ENCODE data around the gene SMAD6.

SMAD6 gene

GRCh38 chr15:66713843-66714508 is 11.9 kb downstream of the SMAD6 start:
- Mint-ChIP-seq H3K27ac (peak overlapping the region; percentile 92), H3K4me3 (peak overlapping the region; percentile 28), H3K4me1 (peaks cover 89% of the 10 kb centered on the region), H3K36me3 (ENCODE audit: low read depth) (peaks cover 47% of the 10 kb centered on the region), H3K27me3 (ENCODE audit: low read depth, poor library complexity) (peaks cover 2% of the 10 kb centered on the region), H3K9me3 (no peaks in the 10 kb centered on the region)
- DNase-seq = no peak
- TF ChIP-seq, protein P1, sequence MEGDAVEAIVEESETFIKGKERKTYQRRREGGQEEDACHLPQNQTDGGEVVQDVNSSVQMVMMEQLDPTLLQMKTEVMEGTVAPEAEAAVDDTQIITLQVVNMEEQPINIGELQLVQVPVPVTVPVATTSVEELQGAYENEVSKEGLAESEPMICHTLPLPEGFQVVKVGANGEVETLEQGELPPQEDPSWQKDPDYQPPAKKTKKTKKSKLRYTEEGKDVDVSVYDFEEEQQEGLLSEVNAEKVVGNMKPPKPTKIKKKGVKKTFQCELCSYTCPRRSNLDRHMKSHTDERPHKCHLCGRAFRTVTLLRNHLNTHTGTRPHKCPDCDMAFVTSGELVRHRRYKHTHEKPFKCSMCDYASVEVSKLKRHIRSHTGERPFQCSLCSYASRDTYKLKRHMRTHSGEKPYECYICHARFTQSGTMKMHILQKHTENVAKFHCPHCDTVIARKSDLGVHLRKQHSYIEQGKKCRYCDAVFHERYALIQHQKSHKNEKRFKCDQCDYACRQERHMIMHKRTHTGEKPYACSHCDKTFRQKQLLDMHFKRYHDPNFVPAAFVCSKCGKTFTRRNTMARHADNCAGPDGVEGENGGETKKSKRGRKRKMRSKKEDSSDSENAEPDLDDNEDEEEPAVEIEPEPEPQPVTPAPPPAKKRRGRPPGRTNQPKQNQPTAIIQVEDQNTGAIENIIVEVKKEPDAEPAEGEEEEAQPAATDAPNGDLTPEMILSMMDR (IDR thresholded peaks at IDR 0.05) = no peak

- Mint-ChIP-seq H3K9me3 (no peaks in the 10 kb centered on the region), H3K4me1 (peaks cover 91% of the 10 kb centered on the region), H3K27ac (peak overlapping the region; percentile 92), H3K27me3 (ENCODE audit: low read depth, poor library complexity) (peaks cover 2% of the 10 kb centered on the region), H3K4me3 (no peak overlapping the region), H3K36me3 (ENCODE audit: low read depth) (peaks cover 42% of the 10 kb centered on the region)
- no peak for DNase-seq
- TF ChIP-seq, protein P1 (IDR thresholded peaks at IDR 0.05) = no peak
Observed at GRCh38 chr15:66714543-66714981, 12.5 kb downstream of the SMAD6 start.

DNA sequence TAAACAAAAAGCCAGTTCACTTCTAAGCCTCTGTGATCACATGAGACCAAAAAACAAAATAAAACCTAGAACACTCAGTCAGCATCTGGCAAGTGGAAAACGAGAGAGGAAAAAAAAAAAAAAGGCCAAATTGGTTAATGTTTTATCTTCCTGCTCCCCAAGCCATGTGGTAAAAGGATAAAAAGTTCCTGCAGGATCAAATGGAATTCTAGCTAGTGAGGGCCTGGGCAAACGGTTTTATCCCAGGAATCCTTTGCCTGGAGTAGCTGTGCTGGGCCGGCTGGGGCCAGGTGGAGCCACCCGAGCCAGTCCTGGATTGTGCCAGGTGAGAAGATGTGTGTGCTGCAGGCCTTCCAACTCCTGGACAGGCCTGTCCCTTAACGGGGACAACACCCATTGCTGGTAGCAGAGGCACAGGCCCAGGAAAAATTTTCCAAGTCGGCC is 13.2 kb downstream of the SMAD6 start:
- Mint-ChIP-seq H3K4me3 (peak overlapping the region; percentile 69), H3K4me1 (peaks cover 88% of the 10 kb centered on the region), H3K27ac (peak overlapping the region; percentile 76), H3K36me3 (ENCODE audit: low read depth) (peaks cover 39% of the 10 kb centered on the region), H3K9me3 (no peaks in the 10 kb centered on the region), H3K27me3 (ENCODE audit: low read depth, poor library complexity) (peaks cover 2% of the 10 kb centered on the region)
- no peak for DNase-seq
- TF ChIP-seq, protein P1 (IDR thresholded peaks at IDR 0.05) = no peak

GRCh38 chr15:66715720-66716655 is 14.0 kb downstream of the SMAD6 start:
- H3K4me3 Mint-ChIP-seq = peak overlapping the region; percentile 69
- H3K27ac Mint-ChIP-seq = peak overlapping the region; percentile 92
- no peak for DNase-seq
- H3K36me3 Mint-ChIP-seq (ENCODE audit: low read depth) = peaks cover 46% of the 10 kb centered on the region
- H3K9me3 Mint-ChIP-seq = no peaks in the 10 kb centered on the region
- peaks cover 2% of the 10 kb centered on the region for H3K27me3 Mint-ChIP-seq (ENCODE audit: low read depth, poor library complexity)
- TF ChIP-seq, protein P1 (IDR thresholded peaks at IDR 0.05) = no peak
- H3K4me1 Mint-ChIP-seq = peaks cover 84% of the 10 kb centered on the region

DNA sequence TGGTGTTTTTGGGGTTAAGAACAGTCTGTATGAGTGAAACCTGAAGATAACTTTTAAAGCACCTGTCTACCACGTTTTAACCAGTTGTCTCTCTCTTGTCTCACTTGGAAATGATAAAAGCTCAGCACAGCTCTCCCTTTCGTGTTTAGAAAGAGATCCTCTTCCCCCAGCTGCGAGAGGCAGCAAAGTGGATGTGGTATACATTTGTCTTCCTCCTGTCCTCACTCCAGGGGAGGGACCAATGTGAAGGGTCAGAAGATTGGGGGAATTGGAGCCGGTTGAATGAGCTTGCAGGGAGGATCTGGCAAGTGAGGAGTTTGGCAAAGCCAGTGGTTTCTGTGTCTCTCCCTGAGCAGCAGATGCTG is 14.6 kb downstream of the SMAD6 start:
- peaks cover 2% of the 10 kb centered on the region for H3K27me3 Mint-ChIP-seq (ENCODE audit: low read depth, poor library complexity)
- H3K36me3 Mint-ChIP-seq (ENCODE audit: low read depth) = peaks cover 50% of the 10 kb centered on the region
- TF ChIP-seq, protein P1 (IDR thresholded peaks at IDR 0.05) = no peak
- H3K4me1 Mint-ChIP-seq = peaks cover 81% of the 10 kb centered on the region
- H3K9me3 Mint-ChIP-seq = no peaks in the 10 kb centered on the region
- H3K27ac Mint-ChIP-seq = peak overlapping the region; percentile 92
- peak overlapping the region; percentile 61 for H3K4me3 Mint-ChIP-seq
- DNase-seq = no peak
